A549 (cell line): ENCODE measurements around the gene CCT2. TPM values are rescaled to one million over a fixed set of nuclear protein-coding genes. Genes with fewer than 3 reads are reported as not detected.

Source experiments
- ATAC-seq, 2 experiments: fragments of 200-7000 bp in 1 of 2; fragments of >200 bp in 1 of 2; cut with Nextera tagmentation in 1 of 2; cut with Tn5 transposase in 1 of 2; 3 replicates each; pipeline versions ENCODE4 v1.8.0 to v1.9.1; 2018 to 2020; ENCODE audit warnings: mild to moderate bottlenecking in 1 of 2, moderate library complexity in 1 of 2
- CTCF ChIA-PET: fragments of 300-600 bp; sonication (Branson Sonifier 250); formaldehyde crosslinking; extraction: SDS; loops from one replicate; lab custom pipeline; 2021; ENCODE audit warnings: antibody characterized with exemption, inconsistent platforms; lab: Yijun Ruan, JAX
- POLR2A ChIA-PET: fragments of 350-600 bp; formaldehyde crosslinking; extraction: SDS; loops from one replicate; lab custom pipeline; 2021; ENCODE audit warnings: antibody characterized with exemption, inconsistent platforms; lab: Yijun Ruan, JAX
- DNase-seq, 2 experiments: peaks; one replicate each; pipeline versions ENCODE4 v3.0.0 to v3.0.0-alpha.2; 2011 to 2016; ENCODE audit warnings: low read depth in 1 of 2, low spot score in 1 of 2
- FAIRE-seq: peaks from 2 replicates; lab custom pipeline; 2011; peaks lifted over from hg19 to GRCh38; lab: Jason Lieb, UNC
- H3K27ac ChIP-seq, 2 experiments: fragments of >200 bp; sonication (Bioruptor Twin); formaldehyde crosslinking; 3 replicates each; pipeline ENCODE4 v1.5.1; 2016 to 2017
- H3K4me1 ChIP-seq: fragments of >200 bp; sonication (Bioruptor Twin); formaldehyde crosslinking; 3 replicates; pipeline ENCODE4 v1.6.1; 2016
- H3K4me2 ChIP-seq: fragments of >200 bp; sonication (Bioruptor Twin); formaldehyde crosslinking; 3 replicates; pipeline ENCODE4 v1.6.1; 2016
- H3K4me3 ChIP-seq: fragments of >200 bp; sonication (Bioruptor Twin); formaldehyde crosslinking; 3 replicates; pipeline ENCODE4 v1.5.1; 2016
- H3K9me3 ChIP-seq: fragments of >200 bp; sonication (Bioruptor Twin); formaldehyde crosslinking; 3 replicates; pipeline ENCODE4 v1.6.1; 2016
- BHLHE40 ChIP-seq: IDR thresholded peaks from 2 replicates; pipeline ENCODE4 v1.6.1; 2012; ENCODE audit warnings: low read depth, low read length, inconsistent platforms
- CBX8 ChIP-seq: fragments of 200-600 bp; sonication (generic); IDR thresholded peaks from 2 replicates; pipeline ENCODE4 v1.6.1; 2016
- FOSB ChIP-seq: fragments of 250-450 bp; sonication (Bioruptor Pico); IDR thresholded peaks from 2 replicates; pipeline ENCODE4 v1.5.0; 2020; ENCODE audit warnings: mild to moderate bottlenecking, moderate library complexity
- FOSL2 ChIP-seq, 2 experiments: fragments of 450-650 bp in 1 of 2; fragments of >200 bp in 1 of 2; sonication (Bioruptor Twin) in 1 of 2; formaldehyde crosslinking; IDR thresholded peaks; 2 replicates each; pipeline versions ENCODE4 v1.5.0 to v1.6.1; 2016 to 2020; ENCODE audit warnings: mild to moderate bottlenecking in 1 of 2, moderate library complexity in 1 of 2
- HDAC2 ChIP-seq: fragments of 200-600 bp; sonication (generic); IDR thresholded peaks from 2 replicates; pipeline ENCODE4 v1.6.1; 2016
- HOXB5 ChIP-seq: fragments of 250-450 bp; sonication (Bioruptor Pico); IDR thresholded peaks from 2 replicates; pipeline ENCODE4 v1.5.0; 2020; ENCODE audit warnings: mild to moderate bottlenecking, moderate library complexity
- RFX5 ChIP-seq: fragments of 450-650 bp; IDR thresholded peaks from 2 replicates; pipeline ENCODE4 v1.7.1; 2014; ENCODE audit warnings: antibody characterized with exemption, mild to moderate bottlenecking, moderate library complexity
- SMC3 ChIP-seq: fragments of >200 bp; sonication (Bioruptor Twin); formaldehyde crosslinking; IDR thresholded peaks from 3 replicates; pipeline ENCODE4 v1.6.1; 2018; ENCODE audit warnings: inconsistent platforms
- TFCP2L1 ChIP-seq: fragments of 250-450 bp; sonication (Bioruptor Pico); IDR thresholded peaks from 2 replicates; pipeline ENCODE4 v1.5.0; 2021; ENCODE audit warnings: mild to moderate bottlenecking
- ZFP36 ChIP-seq: fragments of 450-650 bp; IDR thresholded peaks from 2 replicates; pipeline ENCODE4 v1.6.1; 2014; ENCODE audit warnings: borderline replicate concordance; ENCODE audit not compliant: partially characterized antibody
- WGBS: methylation state at CpG from one replicate; pipeline ENCODE4 v1.1.6; 2017; ENCODE audit errors: missing lambda C conversion rate; 5-methylcytosine and 5-hydroxymethylcytosine counted together
- polyA plus RNA-seq, 4 experiments: library from polyadenylated mRNA; depleted of rRNA in 3 of 4; stranded (reverse); fragments of >200 nt; fragmentation: RNase III in 1 of 4; extraction: RNeasy Plus Mini Kit Qiagen cat#74134 plus additional on column Dnase treatment in 1 of 4; gene quantifications; 2 replicates in 3 of 4; 3 replicates in 1 of 4; pipeline ENCODE4 v1.2.3, GENCODE V29; 2011 to 2017
- TF ChIP-seq, protein P1 (sequence below): fragments of >200 bp; sonication (Bioruptor Twin); formaldehyde crosslinking; IDR thresholded peaks from 3 replicates; pipeline ENCODE4 v1.6.1; 2016
- TF ChIP-seq, protein P2 (sequence below): IDR thresholded peaks from 2 replicates; pipeline ENCODE4 v1.6.1; 2012; ENCODE audit warnings: low read depth, borderline replicate concordance
- TF ChIP-seq, protein P3 (sequence below): fragments of 200-600 bp; sonication (generic); IDR thresholded peaks from 2 replicates; pipeline ENCODE4 v1.6.1; 2016; ENCODE audit warnings: antibody characterized with exemption, mild to moderate bottlenecking, moderate library complexity
- TF ChIP-seq, protein P4 (sequence below): IDR thresholded peaks from 2 replicates; pipeline ENCODE4 v1.6.1; 2012
- TF ChIP-seq, protein P5 (sequence below): fragments of 150-350 bp; IDR thresholded peaks from 2 replicates; pipeline ENCODE4 v1.6.1; 2014; ENCODE audit warnings: low read depth, mild to moderate bottlenecking, low read length

Gene CCT2
- polyA plus RNA-seq, 2 of the 4 experiments (the other 2 are of a cell fraction): 441 to 548 TPM

DNA sequence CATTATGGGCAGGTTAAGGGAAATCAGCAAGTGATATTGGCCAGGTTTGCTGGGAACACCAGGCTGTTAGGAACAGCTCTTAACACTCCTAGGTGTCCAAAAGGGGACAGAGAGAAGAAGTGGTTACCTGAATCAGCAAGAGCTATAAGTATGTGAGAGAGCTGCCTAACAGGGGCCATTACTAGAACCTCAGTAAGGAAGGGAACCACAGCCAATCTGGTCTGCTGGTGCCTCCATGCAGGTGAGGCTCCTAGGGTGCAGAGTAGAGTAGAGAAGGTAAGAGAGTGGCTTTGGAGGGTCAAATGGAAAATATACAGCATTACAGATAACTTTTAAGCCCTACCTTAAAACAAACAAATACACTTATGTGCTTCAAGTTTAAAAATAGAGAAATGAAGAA lies 36.6 kb upstream of the CCT2 start (continued):
- TF ChIP-seq, protein P1, sequence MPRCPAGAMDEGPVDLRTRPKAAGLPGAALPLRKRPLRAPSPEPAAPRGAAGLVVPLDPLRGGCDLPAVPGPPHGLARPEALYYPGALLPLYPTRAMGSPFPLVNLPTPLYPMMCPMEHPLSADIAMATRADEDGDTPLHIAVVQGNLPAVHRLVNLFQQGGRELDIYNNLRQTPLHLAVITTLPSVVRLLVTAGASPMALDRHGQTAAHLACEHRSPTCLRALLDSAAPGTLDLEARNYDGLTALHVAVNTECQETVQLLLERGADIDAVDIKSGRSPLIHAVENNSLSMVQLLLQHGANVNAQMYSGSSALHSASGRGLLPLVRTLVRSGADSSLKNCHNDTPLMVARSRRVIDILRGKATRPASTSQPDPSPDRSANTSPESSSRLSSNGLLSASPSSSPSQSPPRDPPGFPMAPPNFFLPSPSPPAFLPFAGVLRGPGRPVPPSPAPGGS: no peak
- no peak for TF ChIP-seq HDAC2

DNA sequence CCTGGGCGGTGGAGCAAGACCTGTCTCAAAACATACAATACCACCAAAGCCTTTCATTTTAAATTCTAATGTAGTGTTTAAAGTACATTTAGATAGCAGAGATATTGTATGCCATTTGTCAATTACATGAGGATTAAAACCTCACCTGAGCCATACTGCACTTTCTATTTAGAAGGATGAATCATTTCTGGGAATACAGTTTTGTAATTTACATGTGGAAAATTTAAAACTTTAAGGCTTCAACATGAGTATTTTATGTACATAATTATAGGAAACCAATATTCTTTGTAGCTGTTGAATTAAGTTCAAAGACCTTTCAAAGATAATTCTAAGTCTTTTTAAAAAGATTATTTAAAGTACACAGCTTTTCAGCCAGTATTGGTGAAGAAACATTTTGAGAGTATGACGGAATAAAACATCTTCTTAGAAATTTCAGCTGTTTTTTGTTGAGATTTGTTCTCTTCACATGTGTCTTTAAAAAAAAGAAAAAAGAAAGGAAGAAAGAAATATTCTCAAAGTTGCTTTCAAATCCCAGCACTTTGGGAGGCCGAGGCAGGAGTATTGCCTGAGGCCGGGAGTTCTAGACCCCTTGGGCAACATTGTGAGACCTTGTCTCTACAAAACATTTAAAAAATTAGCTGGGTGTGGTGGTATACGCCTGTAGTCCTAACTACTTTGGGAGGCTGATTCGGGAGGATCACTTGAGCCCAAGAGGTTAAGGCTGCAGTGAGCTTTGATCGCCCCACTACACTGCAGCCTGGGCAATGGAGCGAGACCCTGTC lies 34.5 kb upstream of the CCT2 start:
- no peak for ATAC-seq

DNA sequence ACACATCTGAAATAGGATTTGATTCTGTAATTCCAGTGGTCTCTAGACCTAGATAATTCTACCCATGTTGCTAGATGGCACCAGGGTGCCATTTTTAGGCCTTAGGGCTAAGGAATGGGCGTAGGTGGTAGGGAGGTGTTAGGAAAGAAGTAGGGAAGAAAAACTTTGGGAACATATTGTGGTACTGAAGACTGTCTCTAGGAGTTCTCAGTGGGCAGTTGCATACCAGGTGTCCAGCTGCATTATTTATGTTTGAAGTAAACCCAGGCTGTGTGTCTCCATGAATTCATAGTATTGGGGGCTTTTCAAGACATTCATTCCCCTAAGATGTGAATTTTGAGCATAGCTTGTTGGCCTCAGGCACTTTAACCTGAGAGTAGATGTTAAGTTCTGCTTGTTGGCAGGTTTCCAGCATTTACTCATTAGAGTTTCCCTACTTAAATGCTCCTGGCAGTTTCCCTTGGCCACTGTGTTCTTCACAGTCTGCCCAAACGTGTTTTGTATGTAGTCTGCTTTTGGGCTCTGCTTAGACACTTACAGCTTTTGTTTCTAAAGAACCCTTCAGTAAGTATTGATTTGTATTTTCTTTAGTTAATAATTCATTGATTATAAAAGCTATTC lies 31.5 kb upstream of the CCT2 start:
- 67% methylated on average over 2 of the region's 2 CpGs for WGBS
- ATAC-seq (peak in 1 of 2 experiments; percentile 32; a peak in 2 of 6 replicates), FAIRE-seq (no peak), DNase-seq (no peak)
- ChIA-PET CTCF (no interaction called here), POLR2A (no interaction called here)
- no peak overlapping the region for H3K4me3 ChIP-seq
- H3K27ac ChIP-seq: no peak overlapping the region
- peaks cover 42% of the 10 kb centered on the region for H3K4me1 ChIP-seq
- TF ChIP-seq, protein P2, sequence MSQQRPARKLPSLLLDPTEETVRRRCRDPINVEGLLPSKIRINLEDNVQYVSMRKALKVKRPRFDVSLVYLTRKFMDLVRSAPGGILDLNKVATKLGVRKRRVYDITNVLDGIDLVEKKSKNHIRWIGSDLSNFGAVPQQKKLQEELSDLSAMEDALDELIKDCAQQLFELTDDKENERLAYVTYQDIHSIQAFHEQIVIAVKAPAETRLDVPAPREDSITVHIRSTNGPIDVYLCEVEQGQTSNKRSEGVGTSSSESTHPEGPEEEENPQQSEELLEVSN: no peak
- no peak for TF ChIP-seq SMC3
- TF ChIP-seq, protein P3, sequence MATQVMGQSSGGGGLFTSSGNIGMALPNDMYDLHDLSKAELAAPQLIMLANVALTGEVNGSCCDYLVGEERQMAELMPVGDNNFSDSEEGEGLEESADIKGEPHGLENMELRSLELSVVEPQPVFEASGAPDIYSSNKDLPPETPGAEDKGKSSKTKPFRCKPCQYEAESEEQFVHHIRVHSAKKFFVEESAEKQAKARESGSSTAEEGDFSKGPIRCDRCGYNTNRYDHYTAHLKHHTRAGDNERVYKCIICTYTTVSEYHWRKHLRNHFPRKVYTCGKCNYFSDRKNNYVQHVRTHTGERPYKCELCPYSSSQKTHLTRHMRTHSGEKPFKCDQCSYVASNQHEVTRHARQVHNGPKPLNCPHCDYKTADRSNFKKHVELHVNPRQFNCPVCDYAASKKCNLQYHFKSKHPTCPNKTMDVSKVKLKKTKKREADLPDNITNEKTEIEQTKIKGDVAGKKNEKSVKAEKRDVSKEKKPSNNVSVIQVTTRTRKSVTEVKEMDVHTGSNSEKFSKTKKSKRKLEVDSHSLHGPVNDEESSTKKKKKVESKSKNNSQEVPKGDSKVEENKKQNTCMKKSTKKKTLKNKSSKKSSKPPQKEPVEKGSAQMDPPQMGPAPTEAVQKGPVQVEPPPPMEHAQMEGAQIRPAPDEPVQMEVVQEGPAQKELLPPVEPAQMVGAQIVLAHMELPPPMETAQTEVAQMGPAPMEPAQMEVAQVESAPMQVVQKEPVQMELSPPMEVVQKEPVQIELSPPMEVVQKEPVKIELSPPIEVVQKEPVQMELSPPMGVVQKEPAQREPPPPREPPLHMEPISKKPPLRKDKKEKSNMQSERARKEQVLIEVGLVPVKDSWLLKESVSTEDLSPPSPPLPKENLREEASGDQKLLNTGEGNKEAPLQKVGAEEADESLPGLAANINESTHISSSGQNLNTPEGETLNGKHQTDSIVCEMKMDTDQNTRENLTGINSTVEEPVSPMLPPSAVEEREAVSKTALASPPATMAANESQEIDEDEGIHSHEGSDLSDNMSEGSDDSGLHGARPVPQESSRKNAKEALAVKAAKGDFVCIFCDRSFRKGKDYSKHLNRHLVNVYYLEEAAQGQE: no peak
- H3K9me3 ChIP-seq: no peaks in the 10 kb centered on the region
- H3K4me2 ChIP-seq: no peak overlapping the region

More for the DNA sequence above, 34.5 kb upstream of the CCT2 start:
- H3K9me3 ChIP-seq: no peaks in the 10 kb centered on the region
- ChIA-PET POLR2A (no interaction called here), CTCF (interaction anchor here (1.2 kb wide), 1 partner anchor 8 kb away, joined by 3 read pairs; no protein-coding TSS in a partner anchor)
- peaks cover 19% of the 10 kb centered on the region for H3K4me1 ChIP-seq
- H3K4me2 ChIP-seq: no peak overlapping the region
- 94% methylated on average over 8 of the region's 8 CpGs for WGBS
- FAIRE-seq (no peak), DNase-seq (no peak)
- no peak for TF ChIP-seq HOXB5 (CRISPR knock-in tag)
- no peak for TF ChIP-seq TFCP2L1 (CRISPR knock-in tag)
- TF ChIP-seq, protein P1: no peak
- no peak overlapping the region for H3K4me3 ChIP-seq
- no peak overlapping the region for H3K27ac ChIP-seq

DNA sequence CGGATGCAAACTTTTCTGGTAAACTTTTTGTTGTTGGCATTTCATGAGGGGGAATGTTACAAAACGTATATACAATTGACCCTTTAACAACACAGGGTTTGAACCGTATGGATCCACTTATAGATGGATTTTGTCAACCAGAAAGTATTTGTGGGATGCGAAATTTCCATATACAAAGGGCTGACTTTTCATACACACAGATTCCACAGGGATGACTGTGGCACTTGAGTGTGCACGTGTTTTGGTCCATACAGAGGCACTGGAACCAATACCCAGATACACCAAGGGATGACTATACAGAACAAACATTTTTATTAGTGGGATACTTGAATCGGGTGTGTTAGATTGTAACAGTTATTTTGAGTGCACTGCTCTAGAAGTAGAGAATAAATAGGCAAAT lies 29.8 kb upstream of the CCT2 start:
- ATAC-seq (peak; percentile 77 to 86; a peak in 5 of 6 replicates), FAIRE-seq (no peak), DNase-seq (peak; percentile 51)
- ChIA-PET POLR2A (no interaction called here), CTCF (interaction anchor here (1.0 to 6.1 kb wide), 5 partner anchors 8 to 85 kb away, joined by 3 to 26 read pairs (median 7); partner anchors contain the start of gene FRS2)
- H3K4me2 ChIP-seq: peak overlapping the region; percentile 46
- 30% methylated on average over 6 of the region's 6 CpGs for WGBS
- no peaks in the 10 kb centered on the region for H3K9me3 ChIP-seq
- no peak overlapping the region for H3K4me3 ChIP-seq
- peak overlapping the region; percentile 2 to 3; a peak in 1 of 6 replicates for H3K27ac ChIP-seq
- peaks cover 42% of the 10 kb centered on the region for H3K4me1 ChIP-seq
- TF ChIP-seq FOSL2 (IDR thresholded peaks at IDR 0.05): no peak
- peak; percentile 64 for TF ChIP-seq FOSL2 (CRISPR knock-in tag; IDR thresholded peaks at IDR 0.05)
- TF ChIP-seq RFX5: no peak
- no peak for TF ChIP-seq FOSB (CRISPR knock-in tag)
- TF ChIP-seq, protein P1: no peak
- TF ChIP-seq, protein P4, sequence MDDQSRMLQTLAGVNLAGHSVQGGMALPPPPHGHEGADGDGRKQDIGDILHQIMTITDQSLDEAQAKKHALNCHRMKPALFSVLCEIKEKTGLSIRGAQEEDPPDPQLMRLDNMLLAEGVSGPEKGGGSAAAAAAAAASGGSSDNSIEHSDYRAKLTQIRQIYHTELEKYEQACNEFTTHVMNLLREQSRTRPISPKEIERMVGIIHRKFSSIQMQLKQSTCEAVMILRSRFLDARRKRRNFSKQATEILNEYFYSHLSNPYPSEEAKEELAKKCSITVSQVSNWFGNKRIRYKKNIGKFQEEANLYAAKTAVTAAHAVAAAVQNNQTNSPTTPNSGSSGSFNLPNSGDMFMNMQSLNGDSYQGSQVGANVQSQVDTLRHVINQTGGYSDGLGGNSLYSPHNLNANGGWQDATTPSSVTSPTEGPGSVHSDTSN: no peak
- no peak for TF ChIP-seq CBX8
- peak; percentile 62; the same call in 1 of the 2 replicates for TF ChIP-seq BHLHE40
- TF ChIP-seq, protein P5, sequence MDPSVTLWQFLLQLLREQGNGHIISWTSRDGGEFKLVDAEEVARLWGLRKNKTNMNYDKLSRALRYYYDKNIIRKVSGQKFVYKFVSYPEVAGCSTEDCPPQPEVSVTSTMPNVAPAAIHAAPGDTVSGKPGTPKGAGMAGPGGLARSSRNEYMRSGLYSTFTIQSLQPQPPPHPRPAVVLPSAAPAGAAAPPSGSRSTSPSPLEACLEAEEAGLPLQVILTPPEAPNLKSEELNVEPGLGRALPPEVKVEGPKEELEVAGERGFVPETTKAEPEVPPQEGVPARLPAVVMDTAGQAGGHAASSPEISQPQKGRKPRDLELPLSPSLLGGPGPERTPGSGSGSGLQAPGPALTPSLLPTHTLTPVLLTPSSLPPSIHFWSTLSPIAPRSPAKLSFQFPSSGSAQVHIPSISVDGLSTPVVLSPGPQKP: no peak
- no peak for TF ChIP-seq ZFP36
- no peak for TF ChIP-seq HDAC2
